ENCODE results near the gene LSM11. TPM values are rescaled to one million over a fixed set of nuclear protein-coding genes. Genes with fewer than 3 reads are reported as not detected.

Gene LSM11
- total RNA-seq, 1 experiment from 2014 or later, result 1.6 TPM

- DNase-seq (ENCODE audit: low read depth, low spot score) (no peak), ATAC-seq (no peak)
- no peaks in the 10 kb centered on the region for H3K9me3 ChIP-seq (ENCODE audit: control insufficient read depth, insufficient read depth, low read depth, low read length)
- TF ChIP-seq SIN3A (IDR thresholded peaks at IDR 0.05; ENCODE audit: borderline replicate concordance, insufficient read depth, low read depth, low read length) (no peak), POLR2AphosphoS5 (IDR thresholded peaks at IDR 0.05; ENCODE audit: low read depth, low read length) (no peak), REST (IDR thresholded peaks at IDR 0.05; ENCODE audit: insufficient read depth in 1 of 2, low read depth in 2 of 2, low read length in 1 of 2) (no peak), TCF7L2 (IDR thresholded peaks at IDR 0.05; ENCODE audit: low read depth, low read length) (no peak), CTCF (IDR thresholded peaks at IDR 0.05) (no peak)
- no peaks in the 10 kb centered on the region for H3K36me3 ChIP-seq (ENCODE audit: control insufficient read depth, insufficient read depth, low read length)
- H3K4me3 ChIP-seq (ENCODE audit: low read depth in 2 of 2, low read length in 2 of 2), result no peak overlapping the region
- intact Hi-C loops (cut with micrococcal nuclease; ENCODE audit: unreplicated experiment), result no loop called here
- H3K27me3 ChIP-seq (ENCODE audit: control insufficient read depth, insufficient read depth, low read length), result peaks cover 2% of the 10 kb centered on the region; the same call in 1 of the 2 replicates
- H3K27ac ChIP-seq (ENCODE audit: low read length), result no peak overlapping the region
- ChIA-PET POLR2A (no interaction called here), CTCF (no interaction called here)
- in situ Hi-C loops (cut with HindIII; ENCODE audit: low pct_unique_long_range_greater_than_20kb, low sequenced_read_pairs), result no loop called here
- H3K4me1 ChIP-seq (ENCODE audit: control insufficient read depth, insufficient read depth, low read length), result no peaks in the 10 kb centered on the region
- no TSS peak for BruUV-seq (replicated peaks)
Observed at GRCh38 chr5:157770665-157771064, 27.2 kb downstream of the LSM11 start.

GRCh38 chr5:157772127-157772526 lies 28.6 kb downstream of the LSM11 start:
- no peaks in the 10 kb centered on the region for H3K9me3 ChIP-seq (ENCODE audit: control insufficient read depth, insufficient read depth, low read depth, low read length)

More at GRCh38 chr5:157772127-157772526, 28.6 kb downstream of the LSM11 start:
- ATAC-seq (no peak), DNase-seq (ENCODE audit: low read depth, low spot score) (no peak)
- Histone ChIP-seq H3K36me3 (ENCODE audit: control insufficient read depth, insufficient read depth, low read length) (no peaks in the 10 kb centered on the region), H3K4me3 (ENCODE audit: low read depth in 2 of 2, low read length in 2 of 2) (no peak overlapping the region), H3K27me3 (ENCODE audit: control insufficient read depth, insufficient read depth, low read length) (peaks cover 2% of the 10 kb centered on the region; the same call in 1 of the 2 replicates), H3K4me1 (ENCODE audit: control insufficient read depth, insufficient read depth, low read length) (no peaks in the 10 kb centered on the region), H3K27ac (ENCODE audit: low read length) (no peak overlapping the region)
- TF ChIP-seq REST (IDR thresholded peaks at IDR 0.05; ENCODE audit: insufficient read depth in 1 of 2, low read depth in 2 of 2, low read length in 1 of 2) (no peak), TCF7L2 (IDR thresholded peaks at IDR 0.05; ENCODE audit: low read depth, low read length) (no peak), CTCF (IDR thresholded peaks at IDR 0.05) (no peak), SIN3A (IDR thresholded peaks at IDR 0.05; ENCODE audit: borderline replicate concordance, insufficient read depth, low read depth, low read length) (no peak), POLR2AphosphoS5 (IDR thresholded peaks at IDR 0.05; ENCODE audit: low read depth, low read length) (no peak)
- CTCF ChIA-PET, result no interaction called here
- POLR2A ChIA-PET, result interaction anchor here (0.6 kb wide), 1 partner anchor 243 kb away, joined by 7 read pairs; no protein-coding TSS in a partner anchor
- no TSS peak for BruUV-seq (replicated peaks)
- in situ Hi-C loops (cut with HindIII; ENCODE audit: low pct_unique_long_range_greater_than_20kb, low sequenced_read_pairs) (no loop called here), intact Hi-C loops (cut with micrococcal nuclease; ENCODE audit: unreplicated experiment) (no loop called here)

Data from Panc1 (cell line).